Measurements from ENCODE around the gene ARL3.

Gene ARL3

GRCh38 chr10:102673236-102673818 is 40.9 kb downstream of the ARL3 start:
- H3K4me1 ChIP-seq (ENCODE audit: control insufficient read depth, low read length), result peaks cover 35% of the 10 kb centered on the region
- H3K4me3 ChIP-seq (ENCODE audit: low read length), result no peak overlapping the region
- H3K79me2 ChIP-seq (ENCODE audit: control insufficient read depth, low read length), result no peaks in the 10 kb centered on the region
- H3K36me3 ChIP-seq (ENCODE audit: control insufficient read depth, low read length), result no peaks in the 10 kb centered on the region
- TF ChIP-seq, protein P1, sequence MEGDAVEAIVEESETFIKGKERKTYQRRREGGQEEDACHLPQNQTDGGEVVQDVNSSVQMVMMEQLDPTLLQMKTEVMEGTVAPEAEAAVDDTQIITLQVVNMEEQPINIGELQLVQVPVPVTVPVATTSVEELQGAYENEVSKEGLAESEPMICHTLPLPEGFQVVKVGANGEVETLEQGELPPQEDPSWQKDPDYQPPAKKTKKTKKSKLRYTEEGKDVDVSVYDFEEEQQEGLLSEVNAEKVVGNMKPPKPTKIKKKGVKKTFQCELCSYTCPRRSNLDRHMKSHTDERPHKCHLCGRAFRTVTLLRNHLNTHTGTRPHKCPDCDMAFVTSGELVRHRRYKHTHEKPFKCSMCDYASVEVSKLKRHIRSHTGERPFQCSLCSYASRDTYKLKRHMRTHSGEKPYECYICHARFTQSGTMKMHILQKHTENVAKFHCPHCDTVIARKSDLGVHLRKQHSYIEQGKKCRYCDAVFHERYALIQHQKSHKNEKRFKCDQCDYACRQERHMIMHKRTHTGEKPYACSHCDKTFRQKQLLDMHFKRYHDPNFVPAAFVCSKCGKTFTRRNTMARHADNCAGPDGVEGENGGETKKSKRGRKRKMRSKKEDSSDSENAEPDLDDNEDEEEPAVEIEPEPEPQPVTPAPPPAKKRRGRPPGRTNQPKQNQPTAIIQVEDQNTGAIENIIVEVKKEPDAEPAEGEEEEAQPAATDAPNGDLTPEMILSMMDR (IDR thresholded peaks at IDR 0.05; ENCODE audit: low read depth, low read length, poor library complexity, severe bottlenecking), result no peak
- no peak for TF ChIP-seq EZH2phosphoT487 (IDR thresholded peaks at IDR 0.05; ENCODE audit: borderline replicate concordance, low read length)
- H3K27me3 ChIP-seq (ENCODE audit: control insufficient read depth, low read length), result no peaks in the 10 kb centered on the region
- no peaks in the 10 kb centered on the region for H3K9me3 ChIP-seq (ENCODE audit: control insufficient read depth, insufficient read depth, low read length)
- no peak overlapping the region for H3K27ac ChIP-seq (ENCODE audit: low read depth, low read length)
- H4K20me1 ChIP-seq (ENCODE audit: control insufficient read depth, insufficient read depth, low read depth, low read length), result no peaks in the 10 kb centered on the region
- H3F3A ChIP-seq (ENCODE audit: control insufficient read depth, insufficient read depth), result peaks cover 7% of the 10 kb centered on the region
- no peaks in the 10 kb centered on the region for H3K9me2 ChIP-seq (replicated peaks; ENCODE audit: control insufficient read depth, low read length)
- no peak overlapping the region for H3K4me2 ChIP-seq (ENCODE audit: low read length)

DNA sequence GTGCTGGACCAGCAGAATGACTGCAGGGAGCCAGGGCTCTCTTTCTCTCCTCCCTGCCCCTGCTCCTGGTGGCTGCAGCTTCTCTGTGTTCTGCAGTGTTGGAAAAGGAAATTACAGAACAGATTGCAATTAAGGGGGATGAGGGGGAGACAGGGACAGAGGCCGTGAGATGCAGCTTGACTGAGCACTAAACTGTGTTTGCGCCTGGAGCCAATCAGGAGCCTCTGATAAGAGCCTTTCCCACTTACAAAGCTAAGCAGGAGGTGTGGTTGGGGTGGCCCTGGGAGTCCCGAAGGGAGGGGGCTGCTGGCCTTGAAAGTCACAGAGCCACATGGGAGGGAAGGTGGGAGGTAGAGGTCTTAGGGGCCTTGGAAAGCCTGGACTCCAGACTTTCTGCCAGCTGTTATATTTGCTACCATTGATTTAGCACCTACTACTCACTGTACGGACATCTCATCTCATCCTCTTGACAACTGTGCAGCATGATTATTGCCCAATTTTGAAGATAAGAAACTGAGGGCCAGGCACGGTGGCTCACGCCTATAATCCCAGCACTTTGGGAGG is 43.2 kb downstream of the ARL3 start:
- no peak overlapping the region for H3K27ac ChIP-seq (ENCODE audit: low read depth, low read length)
- peaks cover 25% of the 10 kb centered on the region for H3K4me1 ChIP-seq (ENCODE audit: control insufficient read depth, low read length)
- no peaks in the 10 kb centered on the region for H4K20me1 ChIP-seq (ENCODE audit: control insufficient read depth, insufficient read depth, low read depth, low read length)
- TF ChIP-seq, protein P1 (IDR thresholded peaks at IDR 0.05; ENCODE audit: low read depth, low read length, poor library complexity, severe bottlenecking), result no peak
- no peak for TF ChIP-seq EZH2phosphoT487 (IDR thresholded peaks at IDR 0.05; ENCODE audit: borderline replicate concordance, low read length)
- no peak overlapping the region for H3K4me2 ChIP-seq (ENCODE audit: low read length)
- no peaks in the 10 kb centered on the region for H3K27me3 ChIP-seq (ENCODE audit: control insufficient read depth, low read length)
- H3K9me2 ChIP-seq (replicated peaks; ENCODE audit: control insufficient read depth, low read length), result no peaks in the 10 kb centered on the region
- H3K4me3 ChIP-seq (ENCODE audit: low read length), result no peak overlapping the region
- no peaks in the 10 kb centered on the region for H3F3A ChIP-seq (ENCODE audit: control insufficient read depth, insufficient read depth)
- H3K36me3 ChIP-seq (ENCODE audit: control insufficient read depth, low read length), result no peaks in the 10 kb centered on the region
- H3K9me3 ChIP-seq (ENCODE audit: control insufficient read depth, insufficient read depth, low read length), result no peaks in the 10 kb centered on the region
- no peaks in the 10 kb centered on the region for H3K79me2 ChIP-seq (ENCODE audit: control insufficient read depth, low read length)

- Histone ChIP-seq H3K4me1 (ENCODE audit: control insufficient read depth, low read length) (peaks cover 17% of the 10 kb centered on the region), H3K4me2 (ENCODE audit: low read length) (no peak overlapping the region), H3K79me2 (ENCODE audit: control insufficient read depth, low read length) (no peaks in the 10 kb centered on the region), H3K36me3 (ENCODE audit: control insufficient read depth, low read length) (no peaks in the 10 kb centered on the region), H3K9me2 (replicated peaks; ENCODE audit: control insufficient read depth, low read length) (no peaks in the 10 kb centered on the region), H3K27me3 (ENCODE audit: control insufficient read depth, low read length) (no peaks in the 10 kb centered on the region), H4K20me1 (ENCODE audit: control insufficient read depth, insufficient read depth, low read depth, low read length) (no peaks in the 10 kb centered on the region), H3K27ac (ENCODE audit: low read depth, low read length) (no peak overlapping the region), H3K4me3 (ENCODE audit: low read length) (no peak overlapping the region), H3F3A (ENCODE audit: control insufficient read depth, insufficient read depth) (no peaks in the 10 kb centered on the region), H3K9me3 (ENCODE audit: control insufficient read depth, insufficient read depth, low read length) (no peaks in the 10 kb centered on the region)
- TF ChIP-seq, protein P1 (IDR thresholded peaks at IDR 0.05; ENCODE audit: low read depth, low read length, poor library complexity, severe bottlenecking), result peak; percentile 8
- no peak for TF ChIP-seq EZH2phosphoT487 (IDR thresholded peaks at IDR 0.05; ENCODE audit: borderline replicate concordance, low read length)
Measured at GRCh38 chr10:102670065-102670670, 44.0 kb downstream of the ARL3 start.
